Hippocampal formation (tissue), 2 donors: Measurements from ENCODE around the gene TAS2R40.
A peak's percentile ranks its signal among the peaks of the same experiment; 100 is the strongest.
"Not testable (repeated sequence)": the region's sequence is repeated elsewhere in the genome, so short reads cannot be mapped to it uniquely, and the experiment has no call there.

Experiments used
- DNase-seq, 2 donors: peaks; one replicate each; lab custom pipeline; 2025; lab: John Stamatoyannopoulos, UW

TAS2R40 gene

DNA sequence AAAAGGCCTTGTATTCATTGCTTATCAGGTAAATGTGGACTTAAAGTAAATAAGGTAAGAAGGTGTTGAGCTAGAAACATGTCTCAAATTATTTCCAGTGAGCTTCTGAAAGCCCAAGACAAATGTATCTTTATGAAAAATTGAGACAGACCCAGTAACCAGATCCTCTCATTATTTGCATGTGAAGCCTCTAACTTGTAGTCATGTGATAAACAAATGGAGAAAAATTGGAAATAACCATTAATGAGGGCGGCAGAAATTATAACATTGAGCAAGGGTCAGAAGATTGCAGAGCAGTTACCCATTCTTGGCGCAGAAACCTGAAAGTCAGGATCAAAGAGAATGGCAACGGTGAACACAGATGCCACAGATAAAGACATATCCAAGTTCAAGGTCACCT is at the start of gene TAS2R40:
Gene TAS2R40, plus strand, starts transcription at position 301 of the 400 bp plus-strand sequence. Its CDS starts 42 bp downstream, at position 343.
- no peak for DNase-seq

DNA sequence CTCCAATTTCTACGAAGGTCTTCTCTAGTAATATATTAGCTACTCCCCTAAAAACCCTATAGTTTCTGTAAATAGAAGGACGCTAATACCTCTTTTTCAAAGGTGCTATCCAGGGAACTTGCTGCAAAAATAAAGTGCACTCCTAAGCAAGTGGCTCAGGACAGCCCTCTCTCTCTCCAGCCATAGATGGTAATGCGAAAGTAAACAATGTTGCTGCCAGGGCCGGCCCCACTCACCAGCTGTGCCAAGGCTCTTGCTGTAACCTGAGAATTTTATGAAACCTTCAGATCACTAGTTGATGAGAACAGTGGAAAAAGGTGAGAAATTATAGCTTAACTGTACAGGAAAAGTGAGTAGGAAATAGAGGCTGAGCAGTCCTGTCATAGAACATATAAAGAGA is 49.5 kb upstream of the TAS2R40 start:
- no peak for DNase-seq

DNA sequence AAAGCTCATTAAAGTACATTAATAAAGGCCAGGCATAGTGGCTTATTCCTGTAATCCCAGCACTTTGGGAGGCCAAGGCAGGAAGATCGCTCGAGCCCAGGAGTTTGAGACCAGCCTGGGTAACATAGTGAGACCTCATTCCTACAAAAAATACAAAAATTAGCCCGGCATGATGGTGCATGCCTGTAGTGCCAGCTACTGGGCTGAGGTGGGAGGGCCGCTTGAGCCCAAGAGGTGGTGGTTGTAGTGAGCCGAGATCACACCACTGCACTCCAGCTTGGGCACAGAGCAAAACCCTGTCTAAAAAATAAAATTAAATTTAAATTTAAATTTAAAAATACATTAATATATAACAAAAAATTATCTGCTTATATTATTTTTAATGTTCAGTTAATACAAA is 45.7 kb upstream of the TAS2R40 start:
- no peak for DNase-seq

DNA sequence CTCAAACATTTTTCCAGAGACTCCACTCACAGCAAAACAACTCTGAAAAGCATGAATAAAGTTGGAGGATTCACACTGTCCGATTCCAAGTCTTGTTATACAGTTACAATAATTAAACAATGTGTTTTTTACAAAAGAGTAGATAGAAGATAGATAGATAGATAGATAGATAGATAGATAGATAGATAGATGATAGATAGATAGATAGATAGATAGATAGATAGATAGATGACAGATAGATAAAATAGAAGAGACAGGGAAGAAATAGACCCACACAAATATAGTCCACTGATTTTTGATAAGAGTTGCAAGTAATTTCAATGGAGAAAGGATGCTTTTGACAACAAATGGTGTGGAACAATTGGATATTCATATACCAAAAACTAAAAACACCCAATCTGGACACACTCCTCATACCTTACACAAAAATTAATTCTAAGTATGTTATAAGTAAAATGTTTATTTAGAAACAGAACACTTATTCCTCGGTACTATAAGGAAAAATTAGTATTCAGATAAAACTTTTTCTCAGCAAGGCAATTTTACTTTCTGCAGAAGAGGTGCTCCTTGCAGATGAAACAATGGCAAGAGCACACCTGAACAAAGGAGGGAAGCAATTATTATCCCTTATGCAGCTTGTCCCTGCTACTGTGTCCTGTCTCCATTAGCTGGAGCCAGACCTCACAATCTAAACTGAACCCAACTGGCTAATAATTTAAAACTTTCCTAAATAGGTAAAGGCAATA is 44.3 kb upstream of the TAS2R40 start:
- DNase-seq = no peak

DNA sequence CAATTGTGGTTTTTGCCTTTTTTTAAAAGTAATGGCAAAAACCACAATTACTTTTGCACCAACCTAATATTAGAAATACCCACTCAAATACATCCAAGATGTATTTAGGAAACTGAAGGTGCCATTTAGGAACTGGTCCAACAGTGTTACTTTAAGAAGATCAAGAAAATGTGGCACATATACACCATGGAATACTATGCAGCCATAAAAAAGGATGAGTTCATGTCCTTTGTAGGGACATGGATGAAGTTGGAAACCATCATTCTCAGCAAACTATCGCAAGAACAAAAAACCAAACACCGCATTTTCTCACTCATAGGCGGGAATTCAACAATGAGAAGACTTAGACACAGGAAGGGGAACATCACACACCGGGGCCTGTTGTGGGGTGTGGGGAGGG is 41.1 kb upstream of the TAS2R40 start:
- DNase-seq = not testable (repeated sequence)

DNA sequence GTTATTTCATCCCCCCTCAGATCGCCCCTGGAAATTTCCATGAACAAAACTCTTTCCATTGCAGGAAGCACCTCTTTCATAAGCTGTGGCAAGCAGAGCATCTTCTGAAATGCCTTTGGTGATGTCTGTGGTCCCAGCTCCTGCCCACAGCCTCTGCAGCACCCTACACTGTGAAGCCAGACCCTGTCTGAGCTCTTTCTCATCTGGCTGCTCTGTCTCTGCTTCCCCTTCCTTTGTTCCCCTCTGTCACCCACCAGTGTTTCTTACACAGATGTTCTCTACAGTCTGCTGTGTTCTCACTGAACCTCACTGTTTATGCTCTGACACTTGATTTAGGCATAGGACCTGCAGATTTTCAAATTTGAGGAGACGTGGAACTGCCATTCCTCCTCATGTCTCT is 40.5 kb upstream of the TAS2R40 start:
- DNase-seq = no peak

DNA sequence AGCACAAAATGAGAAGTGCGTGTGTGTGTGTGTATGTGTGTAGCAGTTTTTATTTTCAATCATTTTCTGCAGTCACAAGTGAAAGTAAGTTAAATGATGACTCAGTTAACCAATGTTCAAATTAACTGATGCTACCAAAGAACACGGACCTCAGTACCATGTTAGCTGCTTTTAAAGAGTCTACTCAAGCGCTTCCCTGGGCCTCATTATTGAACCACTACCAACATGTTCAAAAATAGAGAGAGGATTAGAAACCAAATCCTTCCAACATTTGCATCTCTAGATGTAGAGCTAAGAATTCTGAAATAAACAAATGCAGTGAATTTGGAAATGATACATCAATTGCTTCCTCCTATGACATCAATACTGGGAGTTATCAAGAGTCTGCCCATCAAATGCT is 38.8 kb upstream of the TAS2R40 start, which contains the start of gene TAS2R39:
Gene TAS2R39, plus strand, starts transcription at position 396 of the 400 bp plus-strand sequence. Its CDS starts 0 bp downstream, at position 396.
- DNase-seq = no peak

DNA sequence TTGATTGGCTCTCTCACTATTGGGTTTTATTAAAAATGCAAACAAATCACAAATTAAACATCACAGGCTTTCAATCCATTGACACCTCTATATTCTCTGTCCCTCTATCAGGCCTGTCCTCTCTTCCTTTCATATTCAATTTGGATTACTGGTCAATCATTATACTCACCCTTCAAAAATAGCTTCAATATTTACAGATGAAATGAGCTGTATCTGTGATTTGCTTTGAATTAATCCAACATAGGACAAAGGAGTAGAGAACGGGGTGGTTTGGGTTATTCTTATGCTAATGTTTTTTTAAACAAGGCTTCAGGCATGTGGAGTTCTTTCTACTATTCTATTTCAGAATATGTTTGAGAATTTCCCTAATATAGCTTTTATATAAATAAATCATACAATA is 36.3 kb upstream of the TAS2R40 start:
- DNase-seq = no peak

DNA sequence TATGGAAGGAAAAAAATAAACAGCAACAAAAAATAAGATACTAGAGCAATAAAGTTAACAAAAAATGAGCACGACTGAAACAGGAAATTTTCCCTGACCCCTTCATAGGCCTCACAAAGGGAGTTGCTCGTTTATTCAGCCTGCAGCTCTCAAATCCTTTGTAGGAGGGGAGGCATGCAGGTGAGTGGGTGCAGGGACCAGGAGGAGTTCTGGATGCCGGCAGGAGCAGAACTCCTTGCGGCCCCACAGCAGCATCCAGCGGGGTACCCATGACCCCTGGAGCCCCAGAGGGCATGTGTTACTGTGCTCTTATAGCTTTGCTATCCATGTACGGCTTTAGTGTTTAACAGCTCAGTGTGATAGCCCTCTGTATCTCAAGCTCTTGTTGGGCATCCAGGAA is 32.8 kb upstream of the TAS2R40 start:
- no peak for DNase-seq

DNA sequence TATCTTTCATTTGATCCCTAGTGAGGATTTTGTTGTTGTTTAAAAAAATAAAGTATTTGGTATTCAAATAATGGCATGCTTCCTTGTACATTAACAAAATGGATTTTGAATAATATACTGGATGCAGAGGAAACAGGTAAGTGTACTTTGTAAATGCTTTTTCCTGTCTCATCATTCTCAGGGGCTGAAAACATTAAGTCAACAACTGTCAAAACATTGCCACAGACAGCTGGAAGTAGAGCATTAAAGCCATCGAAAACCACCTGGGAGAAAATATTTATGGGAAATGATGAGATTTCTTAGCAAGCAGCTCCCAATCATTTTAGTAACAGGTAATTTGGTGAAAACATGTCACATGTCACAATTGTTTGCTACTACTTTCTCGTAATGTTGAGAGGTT is 28.0 kb upstream of the TAS2R40 start:
- no peak for DNase-seq

DNA sequence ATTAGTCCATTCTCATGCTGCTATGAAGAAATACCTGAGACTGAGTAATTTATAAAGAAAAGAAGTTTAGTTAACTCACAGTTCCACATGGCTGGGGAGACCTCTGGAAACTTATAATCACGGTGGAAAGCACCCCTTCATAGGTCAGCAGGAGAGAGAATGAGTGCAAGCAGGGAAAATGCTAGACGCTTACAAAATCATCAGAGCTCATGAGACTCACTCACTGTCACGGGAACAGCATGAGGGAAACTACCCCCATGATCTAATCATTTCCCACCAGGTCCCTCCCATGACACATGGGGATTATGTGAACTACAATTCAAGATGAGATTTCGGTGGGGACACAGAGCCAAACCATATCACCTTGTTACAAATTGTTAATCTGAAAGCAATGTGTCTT is 22.8 kb upstream of the TAS2R40 start:
- no peak for DNase-seq

DNA sequence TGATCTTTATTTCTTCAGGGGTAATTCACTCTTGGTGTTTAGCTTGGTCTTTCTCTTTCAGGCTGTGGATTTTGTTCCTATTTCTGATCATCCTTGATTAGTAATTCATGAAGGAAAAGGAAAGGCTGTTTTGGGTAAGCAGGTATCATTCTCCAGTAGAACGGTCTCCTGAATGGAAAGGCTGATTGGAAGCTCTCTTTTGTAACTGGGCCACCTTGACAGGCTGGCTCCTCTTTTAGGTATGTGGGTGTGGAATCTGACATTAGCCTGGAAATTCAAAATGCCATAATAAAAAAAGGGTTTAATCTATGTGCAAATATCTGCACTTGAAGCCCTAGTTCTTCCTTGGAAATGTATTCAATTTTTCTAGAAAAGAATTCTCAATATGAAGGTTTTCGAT is 19.7 kb upstream of the TAS2R40 start:
- DNase-seq = no peak

DNA sequence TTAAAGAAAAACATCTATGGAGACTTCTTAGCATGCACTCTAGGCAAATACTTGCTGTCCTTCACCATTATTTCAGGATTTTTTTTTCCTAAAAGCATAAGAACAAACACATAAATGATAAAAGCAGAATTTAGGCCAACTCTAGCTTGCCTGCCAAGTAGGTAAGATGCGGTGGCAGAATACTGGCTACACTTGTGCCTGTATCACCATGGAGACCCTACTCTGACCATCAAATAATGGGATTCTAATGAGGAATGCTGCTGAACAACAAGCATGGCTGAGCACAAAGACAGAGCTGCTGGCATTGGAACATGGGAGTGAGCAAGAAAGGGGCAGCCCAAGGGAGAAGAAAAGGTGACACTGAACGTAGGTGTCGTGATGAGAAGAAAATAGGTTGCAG is 18.5 kb upstream of the TAS2R40 start:
- DNase-seq = no peak

DNA sequence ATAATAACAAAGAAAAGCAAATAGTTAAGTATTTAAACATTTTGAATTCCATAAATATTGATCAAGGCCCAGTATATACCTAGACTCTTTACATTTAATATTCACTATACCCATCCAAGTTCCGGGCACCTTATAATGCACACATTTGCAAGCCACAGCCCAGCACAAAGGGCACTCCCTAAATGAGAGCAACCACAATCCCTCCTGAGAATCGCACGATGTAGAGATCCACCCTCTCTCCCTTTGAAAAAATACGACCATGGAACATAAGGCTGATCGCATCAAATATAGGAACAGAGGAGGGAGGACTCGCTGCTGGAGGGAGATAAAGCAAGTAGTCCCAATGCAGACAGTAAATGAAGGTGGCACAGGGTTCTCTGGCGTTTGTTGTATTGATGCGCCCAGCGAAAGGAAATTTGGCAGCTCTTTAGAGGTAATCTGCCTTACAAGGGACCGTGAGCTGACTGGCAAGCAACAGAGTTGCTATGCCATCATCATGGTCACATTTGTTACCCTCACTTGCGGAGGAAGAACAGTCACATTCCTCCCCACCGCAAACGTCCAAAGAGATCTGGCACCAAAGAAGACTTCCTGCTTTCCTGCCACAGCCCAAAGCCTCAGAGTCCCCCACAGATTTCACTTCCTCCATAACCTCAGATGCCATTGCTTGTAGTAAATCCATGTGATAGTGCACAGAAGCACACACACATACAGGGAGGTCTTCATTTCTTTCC is 16.1 kb upstream of the TAS2R40 start:
- peak; percentile 21 to 33 for DNase-seq

DNA sequence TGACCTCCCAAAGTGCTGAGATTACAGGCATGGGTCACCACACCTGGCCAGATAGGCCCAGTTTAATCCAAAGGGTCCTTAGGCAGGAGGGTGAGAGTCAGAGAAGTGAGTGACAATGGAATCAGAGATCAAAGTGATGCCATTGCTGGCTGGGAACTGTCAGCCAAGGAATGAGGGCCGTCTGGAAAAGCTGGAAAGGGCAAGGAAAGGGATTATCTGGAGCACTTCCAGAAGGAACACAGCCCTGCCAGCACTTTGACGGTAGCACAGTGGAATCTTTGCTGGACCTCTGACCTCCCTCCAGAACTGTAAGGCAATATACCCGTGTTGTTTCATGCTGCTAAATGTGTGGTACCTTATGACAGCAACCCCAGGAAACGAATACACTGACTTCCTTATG is 11.3 kb upstream of the TAS2R40 start:
- DNase-seq = no peak

DNA sequence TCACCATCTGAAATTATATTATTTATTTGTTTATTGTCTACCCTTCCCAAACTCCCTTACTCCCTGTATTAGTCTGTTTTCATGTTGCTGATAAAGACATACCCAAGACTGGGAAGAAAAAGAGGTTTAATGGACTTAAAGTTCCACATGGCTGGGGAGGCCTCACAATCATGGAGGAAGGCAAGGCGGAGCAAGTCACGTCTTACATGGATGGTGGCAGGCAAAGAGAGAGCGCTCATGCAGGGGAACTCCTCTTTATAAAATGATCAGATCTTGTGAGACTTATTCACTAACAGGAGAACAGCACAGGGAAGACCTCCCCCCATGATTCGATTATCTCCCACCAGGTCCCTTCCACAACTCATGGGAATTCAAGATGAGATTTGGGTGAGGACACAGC is 8.4 kb upstream of the TAS2R40 start:
- DNase-seq = not testable (repeated sequence)

DNA sequence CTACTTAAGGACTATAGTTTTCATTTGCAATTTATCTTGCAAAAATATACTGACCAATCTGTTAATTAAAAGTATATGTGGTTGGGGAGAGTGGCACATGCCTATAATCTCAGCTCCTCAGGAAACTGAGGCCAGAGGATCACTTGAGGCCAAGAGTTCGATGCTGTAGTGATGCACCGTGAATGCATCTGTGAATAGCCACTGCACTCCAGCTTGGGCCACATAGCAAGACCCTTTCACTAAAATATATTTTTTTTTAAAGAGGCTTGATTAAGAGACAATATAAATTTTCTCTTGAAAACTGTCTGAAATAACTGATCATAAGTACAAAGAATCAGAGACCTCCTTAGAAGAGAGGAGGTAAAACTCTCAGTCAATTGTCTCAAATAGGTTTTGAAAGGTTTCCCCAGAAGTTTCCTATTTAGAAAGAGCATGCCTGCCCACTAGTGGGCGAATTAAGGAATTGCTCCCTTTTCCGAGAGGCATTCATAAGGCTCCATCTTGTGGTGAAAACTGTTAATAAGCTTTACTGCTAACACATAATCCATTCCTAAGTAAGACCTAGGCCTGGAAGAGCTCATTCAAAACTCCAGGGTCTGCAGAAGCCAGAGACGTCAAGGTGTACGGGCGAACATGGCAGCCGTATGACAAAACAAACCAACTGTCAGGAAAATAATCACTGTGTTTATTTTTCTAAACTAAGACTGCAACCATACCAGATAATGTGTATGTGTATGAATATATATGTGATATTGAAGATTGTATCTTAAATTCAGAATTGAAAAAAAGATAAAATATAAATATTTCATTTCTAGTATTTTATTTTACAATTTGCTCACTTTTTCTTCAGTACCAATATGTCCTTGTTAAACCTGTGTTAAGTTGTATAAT is 6.8 kb upstream of the TAS2R40 start:
- DNase-seq = peak; percentile 44 to 91

DNA sequence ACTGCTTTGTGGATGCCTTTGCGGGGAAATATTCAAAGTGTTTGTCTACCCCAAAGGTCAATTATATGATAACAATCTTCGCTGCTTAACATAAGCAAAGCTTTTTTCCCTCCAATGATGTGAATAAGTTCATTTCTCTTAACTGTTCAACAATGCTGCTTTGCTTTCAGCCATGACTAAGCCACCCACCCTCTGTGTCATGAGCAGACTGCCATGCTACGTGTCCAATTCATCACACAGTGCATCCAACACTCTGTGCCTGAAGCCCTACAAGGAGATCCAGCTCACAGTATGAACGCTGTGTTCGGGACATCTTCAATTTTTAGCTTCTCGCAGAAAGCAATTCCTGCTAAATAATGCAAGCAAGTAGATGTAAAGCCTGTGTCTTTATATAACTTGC is 5.7 kb upstream of the TAS2R40 start:
- DNase-seq = no peak

DNA sequence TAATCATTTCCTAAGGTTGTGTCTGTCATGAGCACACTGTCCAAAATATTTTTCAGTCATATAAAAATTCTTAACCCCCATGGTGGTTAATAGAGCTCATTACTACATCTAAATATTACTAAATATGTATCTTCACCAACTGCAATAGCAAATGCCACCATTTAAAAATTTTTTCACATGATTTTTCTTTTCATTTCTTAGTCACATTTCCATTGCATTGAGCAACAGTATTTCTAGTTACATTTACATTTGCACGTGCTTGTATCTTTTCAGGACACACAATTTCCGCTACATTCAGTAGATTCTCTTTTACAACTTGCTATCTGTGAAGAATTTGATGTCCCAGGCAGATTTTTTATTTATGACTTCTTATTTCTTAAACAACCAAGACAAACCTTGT is 5.2 kb upstream of the TAS2R40 start:
- no peak for DNase-seq

DNA sequence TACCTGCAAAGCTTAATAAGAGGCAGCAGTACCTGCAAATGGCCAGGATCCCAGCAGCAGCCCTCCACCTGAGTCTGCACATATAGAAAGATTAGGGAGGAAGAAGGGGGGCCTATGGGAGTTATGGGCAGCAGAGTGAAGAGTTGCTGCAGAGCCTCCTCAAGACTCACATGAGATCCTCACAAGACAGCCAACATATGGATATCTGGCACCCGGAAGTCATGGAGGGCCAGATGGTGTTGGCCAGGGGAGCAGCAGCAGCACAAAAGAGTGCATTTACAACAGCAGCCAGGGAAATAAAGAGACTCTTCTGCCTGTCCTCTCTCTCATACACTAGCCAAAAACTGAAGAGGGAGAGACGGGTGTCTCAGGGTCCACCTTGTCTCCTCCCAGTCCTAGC is 4.0 kb upstream of the TAS2R40 start:
- no peak for DNase-seq

DNA sequence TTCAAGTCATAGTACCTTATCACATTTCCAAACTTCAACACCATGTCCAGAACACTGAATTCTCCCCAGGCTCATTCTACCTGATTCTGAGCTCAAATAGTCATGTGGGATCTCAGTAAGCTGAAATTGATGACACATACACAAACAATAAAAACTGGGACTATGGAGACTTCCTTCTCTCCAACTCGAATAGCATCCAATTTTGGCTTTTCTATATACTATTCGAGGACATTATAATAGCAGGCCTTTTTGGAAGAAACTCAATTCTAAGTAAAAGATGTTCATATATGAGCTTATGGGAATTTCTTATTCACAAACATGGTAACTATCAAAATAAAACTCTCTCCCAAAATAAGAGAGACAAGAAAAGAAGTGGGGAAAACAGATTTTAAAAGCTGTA is 551 bp upstream of the TAS2R40 start:
- no peak for DNase-seq

DNA sequence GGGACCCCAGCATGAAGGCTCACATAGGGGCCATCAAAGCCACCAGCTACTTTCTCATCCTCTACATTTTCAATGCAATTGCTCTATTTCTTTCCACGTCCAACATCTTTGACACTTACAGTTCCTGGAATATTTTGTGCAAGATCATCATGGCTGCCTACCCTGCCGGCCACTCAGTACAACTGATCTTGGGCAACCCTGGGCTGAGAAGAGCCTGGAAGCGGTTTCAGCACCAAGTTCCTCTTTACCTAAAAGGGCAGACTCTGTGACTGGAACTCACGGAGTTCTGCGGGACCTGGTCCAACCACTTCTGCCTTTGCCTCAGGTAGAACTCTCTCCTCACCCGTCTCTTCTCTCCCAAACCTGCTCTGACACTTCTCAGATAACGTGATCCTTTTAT is 945 bp downstream of the TAS2R40 start:
- DNase-seq = no peak
